Urinary bladder (tissue), 4 donors: ENCODE results near the gene TMEM244. TPM values are rescaled to one million over a fixed set of nuclear protein-coding genes. Genes with fewer than 3 reads are reported as not detected.
"Not testable (repeated sequence)": the region's sequence is repeated elsewhere in the genome, so short reads cannot be mapped to it uniquely, and the experiment has no call there.

Experiments used
- DNase-seq: peaks from one replicate; pipeline ENCODE4 v3.0.0-alpha.2; 2015; ENCODE audit errors: extremely low spot score
- H3K27ac ChIP-seq: one replicate; pipeline ENCODE4 v1.5.1; 2013; ENCODE audit warnings: low read depth, mild to moderate bottlenecking, moderate library complexity
- H3K36me3 ChIP-seq: one replicate; pipeline ENCODE4 v1.6.1; 2013; ENCODE audit warnings: mild to moderate bottlenecking, moderate library complexity; ENCODE audit not compliant: insufficient read depth
- H3K4me1 ChIP-seq: one replicate; pipeline ENCODE4 v1.6.1; 2013; ENCODE audit warnings: mild to moderate bottlenecking, moderate library complexity; ENCODE audit not compliant: insufficient read depth
- H3K4me3 ChIP-seq: one replicate; pipeline ENCODE4 v1.5.1; 2013; ENCODE audit warnings: low read depth, low read length
- WGBS: extraction: QIAGEN DNeasy Blood & Tissue Kit; methylation state at CpG from one replicate; pipeline ENCODE4 v1.1.7; 2013; 5-methylcytosine and 5-hydroxymethylcytosine counted together
- polyA plus RNA-seq: library from polyadenylated mRNA; stranded (reverse); fragments of 200-250 nt; gene quantifications from one replicate; pipeline ENCODE4 v1.2.3, GENCODE V29; 2013
- total RNA-seq: library from RNA; depleted of rRNA; stranded (reverse); fragments of >200 nt; gene quantifications from one replicate; pipeline ENCODE4 v1.2.3, GENCODE V29; 2014
- donor health status: healthy with polysubstance abuse.
- donor health status: healthy.

Gene TMEM244
- total and polyA plus RNA-seq, 2 donors = not detected

DNA sequence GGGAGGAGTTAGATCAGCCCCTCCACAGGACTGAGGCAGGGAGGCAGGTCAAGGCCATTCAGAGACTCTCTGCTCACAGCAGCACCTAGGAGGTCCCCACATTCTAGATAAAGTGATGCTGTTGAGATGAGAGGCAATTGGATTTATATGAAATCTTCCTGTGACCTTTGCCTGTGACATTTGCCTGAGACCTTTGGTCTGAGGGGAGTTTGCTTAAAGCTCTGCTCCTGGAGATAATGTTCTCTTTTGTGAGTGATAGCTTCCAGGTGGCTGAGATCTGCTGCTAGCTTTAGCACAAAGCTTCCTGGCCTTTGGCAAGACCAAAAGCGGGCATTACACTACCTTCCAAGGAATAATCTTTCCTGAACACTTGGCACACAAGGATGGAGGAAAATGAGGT is 43.3 kb downstream of the TMEM244 start:
- Histone ChIP-seq H3K4me3 (no peak overlapping the region), H3K27ac (no peak overlapping the region), H3K4me1 (no peaks in the 10 kb centered on the region), H3K36me3 (no peaks in the 10 kb centered on the region)
- 84% methylated on average over 1 of the region's 1 CpG for WGBS
- no peak for DNase-seq

GRCh38 chr6:129817332-129817731 is 43.8 kb downstream of the TMEM244 start:
- DNase-seq = no peak
- no peaks in the 10 kb centered on the region for H3K36me3 ChIP-seq
- H3K4me1 ChIP-seq = no peaks in the 10 kb centered on the region
- 83% methylated on average over 3 of the region's 3 CpGs for WGBS
- H3K27ac ChIP-seq = no peak overlapping the region
- no peak overlapping the region for H3K4me3 ChIP-seq

DNA sequence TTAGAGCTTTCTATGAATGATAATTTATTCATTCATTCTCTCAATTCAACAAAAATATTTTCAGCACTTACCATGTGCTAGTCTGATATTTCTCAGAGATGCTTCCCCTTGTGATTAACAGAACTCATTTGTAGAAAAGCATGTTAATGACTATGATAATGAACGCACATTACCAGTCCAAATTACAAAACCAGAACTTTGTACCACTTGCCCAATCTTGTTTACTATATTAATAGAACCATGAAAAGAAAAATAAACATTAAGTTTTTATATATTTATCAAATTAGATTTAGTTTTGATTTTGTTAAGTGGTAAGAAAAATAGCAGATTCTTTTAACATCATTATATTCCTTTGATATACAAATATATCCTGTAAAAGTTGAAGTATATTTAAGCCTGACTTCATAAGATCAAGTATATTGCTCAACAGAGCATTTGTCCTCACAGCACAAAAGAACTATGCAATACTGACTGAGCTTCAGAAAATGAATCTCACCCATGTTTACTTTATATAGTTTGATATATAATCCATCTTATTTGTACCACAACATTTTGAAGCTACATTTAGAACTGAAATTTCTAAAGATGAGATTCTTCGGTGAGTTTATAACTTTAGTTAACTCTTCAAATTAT is 48.9 kb downstream of the TMEM244 start:
- WGBS = 87% methylated on average over 2 of the region's 2 CpGs
- no peak for DNase-seq
- Histone ChIP-seq H3K36me3 (no peaks in the 10 kb centered on the region), H3K4me1 (no peaks in the 10 kb centered on the region), H3K4me3 (no peak overlapping the region), H3K27ac (no peak overlapping the region)

DNA sequence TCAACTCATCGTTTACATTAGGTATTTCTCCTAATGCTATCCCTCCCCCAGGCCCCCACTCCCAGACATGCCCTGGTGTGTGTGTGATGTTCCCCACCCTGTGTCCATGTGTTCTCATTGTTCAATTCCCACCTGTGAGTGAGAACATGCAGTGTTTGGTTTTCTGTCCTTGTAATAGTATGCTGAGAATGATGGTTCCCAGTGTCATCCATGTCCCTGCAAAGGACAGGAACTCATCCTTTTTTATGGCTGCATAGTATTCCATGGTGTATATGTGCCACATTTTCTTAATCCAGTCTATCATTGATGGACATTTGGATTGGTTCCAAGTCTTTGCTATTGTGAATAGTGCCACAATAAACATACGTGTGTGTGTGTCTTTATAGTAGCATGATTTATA is 54.0 kb downstream of the TMEM244 start:
- not testable (repeated sequence) for H3K36me3 ChIP-seq, DNase-seq, H3K4me1 ChIP-seq, H3K4me3 ChIP-seq, H3K27ac ChIP-seq
- 87% methylated on average over 2 of the region's 2 CpGs for whole genome bisulfite sequencing

DNA sequence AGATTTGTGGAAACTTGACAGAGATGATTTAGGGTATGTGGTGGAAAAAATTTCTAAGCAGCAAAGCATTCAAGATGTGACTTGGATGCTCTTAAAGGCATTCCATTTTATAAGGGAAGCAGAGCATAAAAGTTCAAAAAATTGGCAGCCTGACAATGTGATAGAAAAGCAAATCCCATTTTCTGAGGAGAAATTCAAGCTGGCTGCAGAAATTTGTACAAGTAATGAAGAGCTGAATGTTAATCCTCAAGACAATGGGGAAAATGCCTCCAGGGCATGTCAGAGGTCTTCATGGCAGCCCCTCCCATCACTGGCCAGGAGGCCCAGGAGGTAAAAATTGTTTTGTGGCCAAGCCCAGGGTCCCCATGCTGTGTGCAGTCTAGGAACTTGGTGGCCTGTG is 58.2 kb downstream of the TMEM244 start:
- not testable (repeated sequence) for H3K4me1 ChIP-seq, H3K27ac ChIP-seq, H3K36me3 ChIP-seq, DNase-seq, H3K4me3 ChIP-seq

GRCh38 chr6:129801909-129802308 is 59.2 kb downstream of the TMEM244 start:
- 76% methylated on average over 4 of the region's 4 CpGs for WGBS

DNA sequence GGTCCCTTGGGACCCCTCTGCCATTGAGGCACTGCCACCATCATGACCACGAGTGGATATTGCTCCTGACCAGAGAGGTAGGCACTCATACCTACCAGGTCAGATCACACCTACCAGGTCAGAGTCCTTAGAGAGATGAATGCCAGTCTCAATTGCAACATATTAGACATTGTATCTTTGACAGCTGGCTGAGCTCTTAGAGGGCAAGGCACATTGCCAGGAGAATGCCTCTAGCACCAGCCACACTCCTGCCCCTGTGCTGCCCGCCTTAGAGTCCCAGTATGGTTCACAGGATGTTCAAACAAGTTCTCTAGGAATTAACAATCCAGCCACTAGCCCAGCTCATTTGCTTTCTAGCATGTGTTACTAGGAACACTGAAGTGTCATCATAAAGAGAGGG is 65.9 kb downstream of the TMEM244 start:
- H3K4me3 ChIP-seq = no peak overlapping the region
- no peaks in the 10 kb centered on the region for H3K36me3 ChIP-seq
- DNase-seq = no peak
- H3K27ac ChIP-seq = no peak overlapping the region
- no peaks in the 10 kb centered on the region for H3K4me1 ChIP-seq
- WGBS = 54% methylated on average over 2 of the region's 2 CpGs

More at GRCh38 chr6:129801909-129802308, 59.2 kb downstream of the TMEM244 start:
- Histone ChIP-seq H3K4me1 (no peaks in the 10 kb centered on the region), H3K36me3 (no peaks in the 10 kb centered on the region), H3K4me3 (no peak overlapping the region), H3K27ac (no peak overlapping the region)
- DNase-seq = no peak

GRCh38 chr6:129793447-129793846 is 67.7 kb downstream of the TMEM244 start:
- H3K27ac ChIP-seq = no peak overlapping the region
- H3K4me1 ChIP-seq = no peaks in the 10 kb centered on the region
- no peak for DNase-seq
- no peak overlapping the region for H3K4me3 ChIP-seq
- no peaks in the 10 kb centered on the region for H3K36me3 ChIP-seq
- 73% methylated on average over 7 of the region's 7 CpGs for WGBS

DNA sequence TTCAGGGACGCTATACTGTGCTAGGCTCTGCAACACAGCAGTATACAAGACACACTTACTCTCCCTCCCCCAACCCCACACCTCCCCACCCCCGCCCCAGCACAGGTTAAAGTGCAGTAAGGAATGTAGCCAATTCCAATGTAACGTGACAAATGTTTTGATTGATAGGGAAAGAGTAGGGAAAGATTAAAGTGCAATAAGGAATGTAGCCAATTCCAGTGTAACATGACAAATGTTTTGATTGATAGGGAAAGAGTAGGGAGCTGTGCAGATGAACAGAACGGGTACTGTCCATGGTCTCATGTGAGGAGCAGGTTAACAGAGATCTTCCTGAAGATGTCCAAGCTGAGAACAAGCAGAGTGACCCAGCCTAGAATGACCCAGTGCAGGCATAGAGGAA is 69.1 kb downstream of the TMEM244 start:
- DNase-seq = no peak

GRCh38 chr6:129790785-129791184 is 70.3 kb downstream of the TMEM244 start:
- no peak for DNase-seq
- Histone ChIP-seq H3K4me1 (no peaks in the 10 kb centered on the region), H3K27ac (no peak overlapping the region), H3K4me3 (no peak overlapping the region), H3K36me3 (no peaks in the 10 kb centered on the region)
- 97% methylated on average over 1 of the region's 1 CpG for WGBS

More for the DNA sequence above, 69.1 kb downstream of the TMEM244 start:
- Histone ChIP-seq H3K27ac (no peak overlapping the region), H3K36me3 (no peaks in the 10 kb centered on the region), H3K4me1 (no peaks in the 10 kb centered on the region), H3K4me3 (no peak overlapping the region)
- WGBS = 68% methylated on average over 4 of the region's 4 CpGs

DNA sequence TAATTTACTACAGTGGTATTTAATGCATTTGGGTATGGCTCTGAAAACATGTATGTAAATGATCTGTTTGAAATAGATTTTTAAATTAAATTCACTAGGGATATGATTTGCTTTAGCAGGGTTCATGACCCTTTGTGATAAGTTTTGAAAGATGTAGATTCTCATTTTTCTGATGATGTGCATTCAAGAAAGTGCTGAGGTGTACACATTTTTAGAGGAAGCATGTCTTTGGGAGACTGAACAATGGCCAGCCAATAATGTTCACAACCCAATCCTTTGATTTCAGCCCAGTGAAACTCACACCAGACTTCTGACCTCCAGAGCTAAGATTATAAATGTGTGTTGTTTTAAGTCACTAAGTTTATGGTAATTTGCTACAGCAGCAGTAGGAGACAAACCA is 71.1 kb downstream of the TMEM244 start:
- H3K4me1 ChIP-seq = no peaks in the 10 kb centered on the region
- no peak overlapping the region for H3K27ac ChIP-seq
- H3K36me3 ChIP-seq = no peaks in the 10 kb centered on the region
- no peak overlapping the region for H3K4me3 ChIP-seq
- DNase-seq = no peak

GRCh38 chr6:129787816-129788215 is 73.3 kb downstream of the TMEM244 start:
- Histone ChIP-seq H3K27ac (no peak overlapping the region), H3K4me3 (no peak overlapping the region), H3K4me1 (no peaks in the 10 kb centered on the region), H3K36me3 (no peaks in the 10 kb centered on the region)
- DNase-seq = no peak
- 85% methylated on average over 2 of the region's 2 CpGs for WGBS

- Histone ChIP-seq H3K4me1 (no peaks in the 10 kb centered on the region), H3K36me3 (no peaks in the 10 kb centered on the region), H3K27ac (no peak overlapping the region), H3K4me3 (no peak overlapping the region)
- DNase-seq = no peak
- WGBS = 59% methylated on average over 3 of the region's 3 CpGs
Observed at GRCh38 chr6:129786548-129786947, 74.6 kb downstream of the TMEM244 start.

GRCh38 chr6:129785756-129786135 is 75.4 kb downstream of the TMEM244 start:
- Histone ChIP-seq H3K4me1 (no peaks in the 10 kb centered on the region), H3K36me3 (no peaks in the 10 kb centered on the region), H3K4me3 (no peak overlapping the region), H3K27ac (no peak overlapping the region)
- DNase-seq = no peak
- 75% methylated on average over 1 of the region's 1 CpG for WGBS
